ENCODE measurements around the gene AP1G2. TPM values are rescaled to one million over a fixed set of nuclear protein-coding genes. Genes with fewer than 3 reads are reported as not detected.

The AP1G2 gene
- total and polyA plus RNA-seq, 2 of the 13 experiments (the other 11 are each of a cell fraction or from before 2014, with no cell fraction given) = 96.9 to 611 TPM

DNA sequence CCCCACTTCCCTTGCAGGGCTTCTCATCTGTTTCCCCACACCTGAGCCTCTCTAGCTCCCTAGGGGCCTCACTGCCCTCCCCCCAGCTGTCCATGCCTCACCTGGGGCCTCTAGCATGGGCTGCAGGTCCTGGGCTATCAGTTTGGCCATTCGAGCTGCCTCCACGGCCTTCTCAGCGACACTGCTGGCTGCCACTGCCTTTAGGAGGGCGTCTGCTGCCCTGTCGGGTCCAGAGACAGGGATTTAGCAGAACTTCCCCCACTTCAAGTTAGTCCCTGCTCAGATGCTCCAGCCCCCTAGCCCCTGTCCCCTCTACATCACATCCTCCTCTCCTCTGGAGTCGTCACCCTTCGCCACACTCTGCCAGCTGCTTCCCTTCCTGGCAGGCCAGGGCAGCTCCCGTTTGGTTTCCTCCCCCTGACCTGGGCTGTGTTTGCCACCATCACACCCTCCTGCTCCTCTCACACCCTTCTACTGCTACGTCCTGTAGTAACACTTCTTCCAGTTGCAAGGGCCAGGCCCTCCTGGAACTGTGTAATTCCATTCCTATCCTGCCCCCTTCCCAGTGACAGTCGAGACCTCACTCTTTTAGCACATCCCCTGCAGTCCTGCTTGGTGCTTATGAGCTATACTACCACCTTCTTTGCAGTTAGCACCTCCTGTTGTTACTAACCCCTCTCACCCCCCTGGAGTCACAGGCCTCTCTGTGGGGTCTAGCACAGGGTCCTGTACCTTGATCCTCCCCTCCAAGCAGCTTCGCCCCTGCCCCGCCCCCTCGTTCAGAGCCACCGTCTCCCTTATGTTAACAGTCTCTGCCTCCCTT, 4.3 kb upstream of the AP1G2 start (continued):
- TF ChIP-seq GMEB2 (CRISPR knock-in tag; IDR thresholded peaks at IDR 0.05; ENCODE audit: low read depth) (no peak), REL (CRISPR knock-in tag; conservative IDR thresholded peaks at IDR 0.05) (no peak), ZFAT (CRISPR knock-in tag; conservative IDR thresholded peaks at IDR 0.05) (no peak), JDP2 (CRISPR knock-in tag; IDR thresholded peaks at IDR 0.05; ENCODE audit: borderline replicate concordance) (no peak), ZNF598 (CRISPR knock-in tag; IDR thresholded peaks at IDR 0.05; ENCODE audit: borderline replicate concordance) (no peak), KLF9 (CRISPR knock-in tag; IDR thresholded peaks at IDR 0.05; ENCODE audit: low read depth) (no peak), ATF7 (IDR thresholded peaks at IDR 0.05) (no peak), ATF7 (CRISPR knock-in tag; IDR thresholded peaks at IDR 0.05) (no peak), WIZ (CRISPR knock-in tag; IDR thresholded peaks at IDR 0.05) (peak; percentile 31; the same call in 1 of the 2 replicates), ZNF124 (CRISPR knock-in tag; IDR thresholded peaks at IDR 0.05) (no peak), TP53 (CRISPR knock-in tag; conservative IDR thresholded peaks at IDR 0.05) (no peak), SAP130 (CRISPR knock-in tag; IDR thresholded peaks at IDR 0.05; ENCODE audit: low read depth) (no peak), REPIN1 (CRISPR knock-in tag; IDR thresholded peaks at IDR 0.05; ENCODE audit: borderline replicate concordance, low read depth) (no peak), TMF1 (CRISPR knock-in tag; IDR thresholded peaks at IDR 0.05; ENCODE audit: low read depth) (no peak), SP5 (CRISPR knock-in tag; IDR thresholded peaks at IDR 0.05; ENCODE audit: borderline replicate concordance, low read depth) (0 out of 2 replicates have a peak, but pooled peaks have one; percentile 51), ZNF276 (CRISPR knock-in tag; IDR thresholded peaks at IDR 0.05; ENCODE audit: low read depth) (no peak)
- TF ChIP-seq, protein P1, sequence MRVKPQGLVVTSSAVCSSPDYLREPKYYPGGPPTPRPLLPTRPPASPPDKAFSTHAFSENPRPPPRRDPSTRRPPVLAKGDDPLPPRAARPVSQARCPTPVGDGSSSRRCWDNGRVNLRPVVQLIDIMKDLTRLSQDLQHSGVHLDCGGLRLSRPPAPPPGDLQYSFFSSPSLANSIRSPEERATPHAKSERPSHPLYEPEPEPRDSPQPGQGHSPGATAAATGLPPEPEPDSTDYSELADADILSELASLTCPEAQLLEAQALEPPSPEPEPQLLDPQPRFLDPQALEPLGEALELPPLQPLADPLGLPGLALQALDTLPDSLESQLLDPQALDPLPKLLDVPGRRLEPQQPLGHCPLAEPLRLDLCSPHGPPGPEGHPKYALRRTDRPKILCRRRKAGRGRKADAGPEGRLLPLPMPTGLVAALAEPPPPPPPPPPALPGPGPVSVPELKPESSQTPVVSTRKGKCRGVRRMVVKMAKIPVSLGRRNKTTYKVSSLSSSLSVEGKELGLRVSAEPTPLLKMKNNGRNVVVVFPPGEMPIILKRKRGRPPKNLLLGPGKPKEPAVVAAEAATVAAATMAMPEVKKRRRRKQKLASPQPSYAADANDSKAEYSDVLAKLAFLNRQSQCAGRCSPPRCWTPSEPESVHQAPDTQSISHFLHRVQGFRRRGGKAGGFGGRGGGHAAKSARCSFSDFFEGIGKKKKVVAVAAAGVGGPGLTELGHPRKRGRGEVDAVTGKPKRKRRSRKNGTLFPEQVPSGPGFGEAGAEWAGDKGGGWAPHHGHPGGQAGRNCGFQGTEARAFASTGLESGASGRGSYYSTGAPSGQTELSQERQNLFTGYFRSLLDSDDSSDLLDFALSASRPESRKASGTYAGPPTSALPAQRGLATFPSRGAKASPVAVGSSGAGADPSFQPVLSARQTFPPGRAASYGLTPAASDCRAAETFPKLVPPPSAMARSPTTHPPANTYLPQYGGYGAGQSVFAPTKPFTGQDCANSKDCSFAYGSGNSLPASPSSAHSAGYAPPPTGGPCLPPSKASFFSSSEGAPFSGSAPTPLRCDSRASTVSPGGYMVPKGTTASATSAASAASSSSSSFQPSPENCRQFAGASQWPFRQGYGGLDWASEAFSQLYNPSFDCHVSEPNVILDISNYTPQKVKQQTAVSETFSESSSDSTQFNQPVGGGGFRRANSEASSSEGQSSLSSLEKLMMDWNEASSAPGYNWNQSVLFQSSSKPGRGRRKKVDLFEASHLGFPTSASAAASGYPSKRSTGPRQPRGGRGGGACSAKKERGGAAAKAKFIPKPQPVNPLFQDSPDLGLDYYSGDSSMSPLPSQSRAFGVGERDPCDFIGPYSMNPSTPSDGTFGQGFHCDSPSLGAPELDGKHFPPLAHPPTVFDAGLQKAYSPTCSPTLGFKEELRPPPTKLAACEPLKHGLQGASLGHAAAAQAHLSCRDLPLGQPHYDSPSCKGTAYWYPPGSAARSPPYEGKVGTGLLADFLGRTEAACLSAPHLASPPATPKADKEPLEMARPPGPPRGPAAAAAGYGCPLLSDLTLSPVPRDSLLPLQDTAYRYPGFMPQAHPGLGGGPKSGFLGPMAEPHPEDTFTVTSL (CRISPR knock-in tag; IDR thresholded peaks at IDR 0.05; ENCODE audit: borderline replicate concordance) = no peak
- TF ChIP-seq, protein P2, sequence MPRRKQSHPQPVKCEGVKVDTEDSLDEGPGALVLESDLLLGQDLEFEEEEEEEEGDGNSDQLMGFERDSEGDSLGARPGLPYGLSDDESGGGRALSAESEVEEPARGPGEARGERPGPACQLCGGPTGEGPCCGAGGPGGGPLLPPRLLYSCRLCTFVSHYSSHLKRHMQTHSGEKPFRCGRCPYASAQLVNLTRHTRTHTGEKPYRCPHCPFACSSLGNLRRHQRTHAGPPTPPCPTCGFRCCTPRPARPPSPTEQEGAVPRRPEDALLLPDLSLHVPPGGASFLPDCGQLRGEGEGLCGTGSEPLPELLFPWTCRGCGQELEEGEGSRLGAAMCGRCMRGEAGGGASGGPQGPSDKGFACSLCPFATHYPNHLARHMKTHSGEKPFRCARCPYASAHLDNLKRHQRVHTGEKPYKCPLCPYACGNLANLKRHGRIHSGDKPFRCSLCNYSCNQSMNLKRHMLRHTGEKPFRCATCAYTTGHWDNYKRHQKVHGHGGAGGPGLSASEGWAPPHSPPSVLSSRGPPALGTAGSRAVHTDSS (CRISPR knock-in tag; conservative IDR thresholded peaks at IDR 0.05) = no peak
- TF ChIP-seq, protein P3, sequence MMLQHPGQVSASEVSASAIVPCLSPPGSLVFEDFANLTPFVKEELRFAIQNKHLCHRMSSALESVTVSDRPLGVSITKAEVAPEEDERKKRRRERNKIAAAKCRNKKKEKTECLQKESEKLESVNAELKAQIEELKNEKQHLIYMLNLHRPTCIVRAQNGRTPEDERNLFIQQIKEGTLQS (CRISPR knock-in tag; IDR thresholded peaks at IDR 0.05) = no peak
